ENCODE data around the gene AUTS2. TPM values are rescaled to one million over a fixed set of nuclear protein-coding genes. Genes with fewer than 3 reads are reported as not detected.

The AUTS2 gene
- total and polyA plus RNA-seq, 4 donors, result 4.9 to 24.4 (median 7.0) TPM

- Histone ChIP-seq H3K9me3 (ENCODE audit: control insufficient read depth in 4 of 4, low read length in 3 of 4) (no peaks in the 10 kb centered on the region), H3K9ac (ENCODE audit: low read depth in 1 of 2, low read length in 2 of 2) (no peak overlapping the region), H3K4me3 (ENCODE audit: low read depth in 1 of 3, low read length in 3 of 3) (no peak overlapping the region), H3K27ac (ENCODE audit: low read depth in 1 of 2, low read length in 2 of 2) (no peak overlapping the region), H3K4me1 (ENCODE audit: control insufficient read depth in 4 of 4, insufficient read depth in 4 of 4, low read length in 3 of 4) (no peaks in the 10 kb centered on the region), H3K27me3 (ENCODE audit: control insufficient read depth in 4 of 4, insufficient read depth in 4 of 4, low read length in 3 of 4) (no peaks in the 10 kb centered on the region), H3K36me3 (ENCODE audit: control insufficient read depth in 4 of 4, insufficient read depth in 3 of 4, low read depth in 1 of 4, low read length in 3 of 4) (no peaks in the 10 kb centered on the region)
- no peak for DNase-seq (ENCODE audit: low spot score)
- 89% methylated on average over 2 of the region's 2 CpGs for WGBS
- TF ChIP-seq YY1 (IDR thresholded peaks at IDR 0.05) (no peak), ZBTB33 (IDR thresholded peaks at IDR 0.05) (no peak), CTCF (IDR thresholded peaks at IDR 0.05; ENCODE audit: low read depth, low read length, missing input control) (no peak), ATF3 (IDR thresholded peaks at IDR 0.05) (no peak), HNF4G (IDR thresholded peaks at IDR 0.05) (no peak), HNF4A (conservative IDR thresholded peaks at IDR 0.05) (no peak)
These were observed 514.8 kb downstream of the AUTS2 start for GRCh38 chr7:70113078-70113477.

GRCh38 chr7:70113536-70113935, 515.3 kb downstream of the AUTS2 start:
- WGBS, result 91% methylated on average over 3 of the region's 3 CpGs
- Histone ChIP-seq H3K27me3 (ENCODE audit: control insufficient read depth in 4 of 4, insufficient read depth in 4 of 4, low read length in 3 of 4) (no peaks in the 10 kb centered on the region), H3K9me3 (ENCODE audit: control insufficient read depth in 4 of 4, low read length in 3 of 4) (no peaks in the 10 kb centered on the region), H3K4me3 (ENCODE audit: low read depth in 1 of 3, low read length in 3 of 3) (no peak overlapping the region), H3K27ac (ENCODE audit: low read depth in 1 of 2, low read length in 2 of 2) (no peak overlapping the region), H3K4me1 (ENCODE audit: control insufficient read depth in 4 of 4, insufficient read depth in 4 of 4, low read length in 3 of 4) (no peaks in the 10 kb centered on the region), H3K9ac (ENCODE audit: low read depth in 1 of 2, low read length in 2 of 2) (no peak overlapping the region), H3K36me3 (ENCODE audit: control insufficient read depth in 4 of 4, insufficient read depth in 3 of 4, low read depth in 1 of 4, low read length in 3 of 4) (no peaks in the 10 kb centered on the region)
- no peak for DNase-seq (ENCODE audit: low spot score)
- no peak for TF ChIP-seq TAF1 (conservative IDR thresholded peaks at IDR 0.05)
- no peak for TF ChIP-seq RAD21 (IDR thresholded peaks at IDR 0.05)
- no peak for TF ChIP-seq CTCF (IDR thresholded peaks at IDR 0.05; ENCODE audit: low read depth, low read length, missing input control)
- no peak for TF ChIP-seq RXRA (IDR thresholded peaks at IDR 0.05)
- TF ChIP-seq SP1 (IDR thresholded peaks at IDR 0.05), result no peak
- TF ChIP-seq HNF4A (conservative IDR thresholded peaks at IDR 0.05), result no peak

GRCh38 chr7:70114806-70115205, 516.5 kb downstream of the AUTS2 start:
- H3K27ac ChIP-seq (ENCODE audit: low read depth in 1 of 2, low read length in 2 of 2), result no peak overlapping the region
- TF ChIP-seq YY1 (IDR thresholded peaks at IDR 0.05), result no peak
- no peak for TF ChIP-seq TAF1 (conservative IDR thresholded peaks at IDR 0.05)
- TF ChIP-seq EGR1 (IDR thresholded peaks at IDR 0.05; ENCODE audit: low read depth in 2 of 2), result no peak
- no peak for TF ChIP-seq FOXA2 (IDR thresholded peaks at IDR 0.05)
- TF ChIP-seq SP1 (IDR thresholded peaks at IDR 0.05), result no peak
- no peak for TF ChIP-seq GABPA (IDR thresholded peaks at IDR 0.05 in 1 of 2, conservative IDR thresholded peaks at IDR 0.05 in 1 of 2)
- no peak for TF ChIP-seq RXRA (IDR thresholded peaks at IDR 0.05)
- no peak for TF ChIP-seq CTCF (IDR thresholded peaks at IDR 0.05; ENCODE audit: low read depth, low read length, missing input control)
- TF ChIP-seq MAX (IDR thresholded peaks at IDR 0.05), result no peak
- no peak for TF ChIP-seq ZBTB33 (IDR thresholded peaks at IDR 0.05)
- TF ChIP-seq NR2F2 (IDR thresholded peaks at IDR 0.05), result no peak
- TF ChIP-seq JUND (IDR thresholded peaks at IDR 0.05), result no peak
- no peak for TF ChIP-seq HNF4A (conservative IDR thresholded peaks at IDR 0.05)
- no peak for TF ChIP-seq HNF4G (IDR thresholded peaks at IDR 0.05)

More at GRCh38 chr7:70114806-70115205, 516.5 kb downstream of the AUTS2 start:
- Histone ChIP-seq H3K27me3 (ENCODE audit: control insufficient read depth in 4 of 4, insufficient read depth in 4 of 4, low read length in 3 of 4) (no peaks in the 10 kb centered on the region), H3K36me3 (ENCODE audit: control insufficient read depth in 4 of 4, insufficient read depth in 3 of 4, low read depth in 1 of 4, low read length in 3 of 4) (no peaks in the 10 kb centered on the region), H3K9me3 (ENCODE audit: control insufficient read depth in 4 of 4, low read length in 3 of 4) (no peaks in the 10 kb centered on the region), H3K4me3 (ENCODE audit: low read depth in 1 of 3, low read length in 3 of 3) (no peak overlapping the region), H3K4me1 (ENCODE audit: control insufficient read depth in 4 of 4, insufficient read depth in 4 of 4, low read length in 3 of 4) (no peaks in the 10 kb centered on the region), H3K9ac (ENCODE audit: low read depth in 1 of 2, low read length in 2 of 2) (no peak overlapping the region)
- no peak for DNase-seq (ENCODE audit: low spot score)
- WGBS, result 85% methylated on average over 2 of the region's 2 CpGs
